ENCODE measurements around the gene SEL1L. TPM values are rescaled to one million over a fixed set of nuclear protein-coding genes. Genes with fewer than 3 reads are reported as not detected.
"Not testable (repeated sequence)": the region's sequence is repeated elsewhere in the genome, so short reads cannot be mapped to it uniquely, and the experiment has no call there.

SEL1L gene
- total RNA-seq, 1 donor from 2014 or later, result 140 TPM

GRCh38 chr14:81466854-81467253, 66.8 kb downstream of the SEL1L start:
- no peak for TF ChIP-seq CTCF (IDR thresholded peaks at IDR 0.05)
- DNase-seq (ENCODE audit: extremely low spot score, unreplicated experiment), result no peak
- Mint-ChIP-seq H3K27ac (ENCODE audit: unreplicated experiment) (no peak overlapping the region), H3K4me3 (ENCODE audit: unreplicated experiment) (no peak overlapping the region), H3K27me3 (ENCODE audit: unreplicated experiment) (no peaks in the 10 kb centered on the region), H3K4me1 (ENCODE audit: unreplicated experiment) (peaks cover 3% of the 10 kb centered on the region), H3K9me3 (ENCODE audit: unreplicated experiment) (no peaks in the 10 kb centered on the region), H3K36me3 (ENCODE audit: unreplicated experiment) (peaks cover 1% of the 10 kb centered on the region)

DNA sequence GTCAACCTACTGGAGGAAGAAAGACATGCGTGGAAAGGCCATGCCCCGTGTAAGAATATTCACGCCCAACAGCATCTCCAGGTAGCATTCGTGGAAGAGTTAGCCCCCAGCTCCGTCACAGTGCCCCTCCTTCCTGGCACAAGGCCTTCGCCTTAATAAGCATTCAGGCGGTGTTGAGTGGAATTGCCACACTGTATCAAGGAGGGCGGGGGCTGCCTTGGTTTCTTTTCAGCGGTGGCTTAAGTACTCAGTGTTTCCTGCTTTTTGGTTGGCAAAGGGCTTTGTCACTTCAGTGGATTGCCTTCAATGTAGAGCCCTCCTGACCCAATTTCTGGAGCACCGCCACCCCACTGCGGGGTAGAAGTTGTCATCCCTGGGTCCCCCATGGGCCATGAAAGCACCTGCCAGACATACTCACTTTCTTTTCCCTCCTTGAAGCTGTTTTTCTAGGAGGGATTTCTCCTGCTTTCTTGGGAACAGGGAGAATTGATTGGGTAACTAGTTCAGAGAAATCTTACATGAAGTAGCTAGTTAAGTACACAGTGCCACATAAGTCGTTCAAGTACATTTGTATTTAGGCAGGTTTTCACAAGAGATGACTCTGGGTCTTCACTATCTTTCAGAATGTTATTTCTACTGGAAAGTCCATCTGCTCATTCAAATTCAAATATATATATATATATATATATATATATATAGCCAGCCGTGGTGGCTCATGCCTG, 68.0 kb downstream of the SEL1L start:
- Mint-ChIP-seq H3K27me3 (ENCODE audit: unreplicated experiment) (no peaks in the 10 kb centered on the region), H3K9me3 (ENCODE audit: unreplicated experiment) (no peaks in the 10 kb centered on the region), H3K4me3 (ENCODE audit: unreplicated experiment) (no peak overlapping the region), H3K36me3 (ENCODE audit: unreplicated experiment) (no peaks in the 10 kb centered on the region), H3K4me1 (ENCODE audit: unreplicated experiment) (peaks cover 3% of the 10 kb centered on the region), H3K27ac (ENCODE audit: unreplicated experiment) (no peak overlapping the region)
- DNase-seq (ENCODE audit: extremely low spot score, unreplicated experiment), result no peak
- no peak for TF ChIP-seq CTCF (IDR thresholded peaks at IDR 0.05)

- not testable (repeated sequence) for H3K27me3 Mint-ChIP-seq (ENCODE audit: unreplicated experiment); DNase-seq (ENCODE audit: extremely low spot score, unreplicated experiment); H3K9me3 Mint-ChIP-seq (ENCODE audit: unreplicated experiment); H3K4me1 Mint-ChIP-seq (ENCODE audit: unreplicated experiment); H3K36me3 Mint-ChIP-seq (ENCODE audit: unreplicated experiment)
- Mint-ChIP-seq H3K27ac (ENCODE audit: unreplicated experiment) (peak overlapping the region; percentile 32), H3K4me3 (ENCODE audit: unreplicated experiment) (peak overlapping the region; percentile 69)
These were observed 68.7 kb downstream of the SEL1L start for GRCh38 chr14:81465003-81465392.

DNA sequence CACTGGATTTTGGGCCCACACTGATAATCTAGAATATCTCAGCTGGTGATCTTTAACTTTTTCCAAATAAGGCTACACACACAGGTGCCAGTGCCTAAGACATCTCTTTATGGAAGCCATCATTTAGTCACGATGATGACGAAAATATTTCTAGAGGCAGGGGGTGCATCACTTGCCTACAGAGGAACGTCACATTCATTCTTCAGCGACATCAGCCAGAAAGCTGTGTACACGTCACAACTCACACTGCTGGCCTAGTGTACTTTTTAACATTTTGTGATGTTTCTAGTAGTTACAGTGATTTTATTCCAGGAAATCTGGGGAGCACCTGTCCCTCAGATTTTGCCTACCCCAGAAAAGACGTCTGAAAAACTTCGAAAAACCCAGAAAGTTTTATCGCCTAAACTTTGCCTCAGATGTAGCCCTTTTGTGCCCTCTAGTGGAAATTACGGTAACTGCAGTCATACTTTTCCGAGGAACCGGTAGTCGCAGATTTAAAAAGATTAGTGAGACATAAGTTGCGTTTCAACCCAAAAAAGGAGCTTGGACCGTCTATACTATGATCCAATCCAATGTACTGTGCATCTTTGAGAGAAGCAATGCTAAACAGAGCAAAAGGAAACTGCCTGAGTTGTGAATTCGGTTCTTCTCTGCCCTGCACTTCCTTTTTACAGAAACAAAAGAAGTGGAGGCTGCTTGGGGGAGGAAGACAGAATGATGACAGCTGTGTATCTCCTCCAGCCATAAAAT, 69.2 kb downstream of the SEL1L start:
- peak; percentile 91 for TF ChIP-seq CTCF (IDR thresholded peaks at IDR 0.05)
- H3K36me3 Mint-ChIP-seq (ENCODE audit: unreplicated experiment), result no peaks in the 10 kb centered on the region
- DNase-seq (ENCODE audit: extremely low spot score, unreplicated experiment), result no peak
- H3K4me3 Mint-ChIP-seq (ENCODE audit: unreplicated experiment), result peak overlapping the region; percentile 69
- peak overlapping the region; percentile 32 for H3K27ac Mint-ChIP-seq (ENCODE audit: unreplicated experiment)
- H3K9me3 Mint-ChIP-seq (ENCODE audit: unreplicated experiment), result no peaks in the 10 kb centered on the region
- H3K27me3 Mint-ChIP-seq (ENCODE audit: unreplicated experiment), result peaks cover 1% of the 10 kb centered on the region
- H3K4me1 Mint-ChIP-seq (ENCODE audit: unreplicated experiment), result peaks cover 3% of the 10 kb centered on the region

- not testable (repeated sequence) for H3K27me3 Mint-ChIP-seq (ENCODE audit: unreplicated experiment); H3K4me3 Mint-ChIP-seq (ENCODE audit: unreplicated experiment); DNase-seq (ENCODE audit: extremely low spot score, unreplicated experiment); H3K27ac Mint-ChIP-seq (ENCODE audit: unreplicated experiment); H3K4me1 Mint-ChIP-seq (ENCODE audit: unreplicated experiment); H3K9me3 Mint-ChIP-seq (ENCODE audit: unreplicated experiment); H3K36me3 Mint-ChIP-seq (ENCODE audit: unreplicated experiment)
These were observed 71.3 kb downstream of the SEL1L start for GRCh38 chr14:81462356-81462755.

GRCh38 chr14:81459912-81460311, 73.7 kb downstream of the SEL1L start:
- no peak overlapping the region for H3K27ac Mint-ChIP-seq (ENCODE audit: unreplicated experiment)
- no peaks in the 10 kb centered on the region for H3K36me3 Mint-ChIP-seq (ENCODE audit: unreplicated experiment)
- no peak for TF ChIP-seq CTCF (IDR thresholded peaks at IDR 0.05)
- H3K9me3 Mint-ChIP-seq (ENCODE audit: unreplicated experiment), result no peaks in the 10 kb centered on the region
- peaks cover 3% of the 10 kb centered on the region for H3K4me1 Mint-ChIP-seq (ENCODE audit: unreplicated experiment)
- H3K4me3 Mint-ChIP-seq (ENCODE audit: unreplicated experiment), result no peak overlapping the region
- no peak for DNase-seq (ENCODE audit: extremely low spot score, unreplicated experiment)
- peaks cover 6% of the 10 kb centered on the region for H3K27me3 Mint-ChIP-seq (ENCODE audit: unreplicated experiment)
